Activated naive CD4-positive, alpha-beta T cell treated with anti-CD3 and anti-CD28 coated beads, Interleukin-2, amount 10 ng/mL, durations not matched to agents 5 hours and 36 hours (primary cell): Measurements from ENCODE around the gene RNF135. TPM values are rescaled to one million over a fixed set of nuclear protein-coding genes. Genes with fewer than 3 reads are reported as not detected.

Experiments used
- total RNA-seq, 2 experiments: library from RNA; stranded (reverse); gene quantifications; one replicate each; pipeline ENCODE4 v1.2.3, GENCODE V29; 2021

RNF135 gene, protein sequence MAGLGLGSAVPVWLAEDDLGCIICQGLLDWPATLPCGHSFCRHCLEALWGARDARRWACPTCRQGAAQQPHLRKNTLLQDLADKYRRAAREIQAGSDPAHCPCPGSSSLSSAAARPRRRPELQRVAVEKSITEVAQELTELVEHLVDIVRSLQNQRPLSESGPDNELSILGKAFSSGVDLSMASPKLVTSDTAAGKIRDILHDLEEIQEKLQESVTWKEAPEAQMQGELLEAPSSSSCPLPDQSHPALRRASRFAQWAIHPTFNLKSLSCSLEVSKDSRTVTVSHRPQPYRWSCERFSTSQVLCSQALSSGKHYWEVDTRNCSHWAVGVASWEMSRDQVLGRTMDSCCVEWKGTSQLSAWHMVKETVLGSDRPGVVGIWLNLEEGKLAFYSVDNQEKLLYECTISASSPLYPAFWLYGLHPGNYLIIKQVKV
- total RNA-seq: 1 to 10 TPM; 6.9 TPM

DNA sequence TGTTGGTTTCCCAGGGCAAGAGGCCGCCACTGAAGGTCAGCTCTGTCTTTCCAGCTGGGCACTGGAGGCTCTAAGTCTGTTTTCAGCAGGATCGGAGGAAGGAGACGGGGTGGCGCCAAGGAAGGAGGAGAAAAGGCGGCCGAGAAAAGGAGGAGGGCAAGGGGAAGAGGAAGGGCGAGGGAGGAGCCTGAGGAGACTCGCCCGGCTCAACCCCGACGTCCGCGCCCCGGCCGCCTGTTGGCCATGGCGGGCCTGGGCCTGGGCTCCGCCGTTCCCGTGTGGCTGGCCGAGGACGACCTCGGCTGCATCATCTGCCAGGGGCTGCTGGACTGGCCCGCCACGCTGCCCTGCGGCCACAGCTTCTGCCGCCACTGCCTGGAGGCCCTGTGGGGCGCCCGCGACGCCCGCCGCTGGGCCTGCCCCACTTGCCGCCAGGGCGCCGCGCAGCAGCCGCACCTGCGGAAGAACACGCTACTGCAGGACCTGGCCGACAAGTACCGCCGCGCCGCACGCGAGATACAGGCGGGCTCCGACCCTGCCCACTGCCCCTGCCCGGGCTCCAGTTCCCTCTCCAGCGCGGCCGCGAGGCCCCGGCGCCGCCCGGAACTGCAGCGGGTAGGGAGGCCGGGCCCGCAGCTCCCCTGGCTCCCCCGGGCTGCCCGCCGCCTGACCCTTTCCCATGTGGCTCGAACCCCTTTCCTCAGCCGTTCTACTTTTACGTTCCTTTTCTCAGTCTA is at the start of gene RNF135:
Gene RNF135 (plus strand): TSS at position 209 of the 737 bp plus-strand sequence. CDS start 35 bp downstream, at position 244.

DNA sequence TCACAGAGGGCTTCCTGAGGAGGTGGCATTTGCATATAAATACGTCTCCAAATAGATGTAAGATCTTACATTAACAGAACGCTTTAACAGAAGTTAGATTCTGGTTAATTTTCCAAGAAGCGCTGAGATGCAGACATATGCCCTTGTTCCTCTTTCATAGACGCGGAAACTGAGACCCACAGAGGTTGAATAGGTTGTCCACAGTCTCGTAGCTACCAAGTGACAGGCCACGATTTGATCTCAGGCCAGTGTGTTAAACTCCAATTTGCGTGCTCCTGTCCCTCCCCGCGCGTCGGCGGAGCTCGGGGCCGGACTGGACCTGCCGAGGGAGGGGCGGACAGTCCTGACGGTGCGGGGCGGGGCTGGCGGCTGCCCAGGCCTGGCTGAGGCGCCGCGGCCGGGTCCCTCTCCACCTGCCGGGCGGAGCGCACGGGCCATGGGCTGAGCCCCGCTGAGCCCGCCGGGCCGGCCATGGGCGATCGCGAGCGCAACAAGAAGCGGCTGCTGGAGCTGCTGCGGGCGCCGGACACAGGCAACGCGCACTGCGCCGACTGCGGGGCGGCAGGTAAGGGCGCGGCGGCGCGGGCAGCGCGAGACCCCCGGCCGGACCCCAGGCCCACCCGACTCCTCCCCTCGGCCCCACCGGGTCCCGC is 49.2 kb upstream of the RNF135 start, which contains the start of gene ADAP2:
Gene ADAP2 (plus strand): TSS at position 402 of the 653 bp plus-strand sequence. CDS start 70 bp downstream, at position 472.

Other genes with a start within 250 kb of the RNF135 start
- gene CRLF3, start 146.3 kb upstream of the RNF135 start, total RNA-seq: 10 to 100 TPM; 87.0 to 90.3 TPM
- gene ATAD5, start 139.1 kb upstream of the RNF135 start, total RNA-seq: 10 to 100 TPM; 19.3 to 21.2 TPM
- 10 to 100 TPM; 12.9 to 15.2 TPM for gene TEFM, start 64.8 kb upstream of the RNF135 start, total RNA-seq
- gene ADAP2, start 49.1 kb upstream of the RNF135 start, total RNA-seq: under 1 TPM in 1 of 2 experiments, not detected in 1; 0.91 TPM
- gene NF1, start 123.9 kb downstream of the RNF135 start, total RNA-seq: 10 to 100 TPM; 14.1 to 14.3 TPM